ENCODE results near the gene NOP58. TPM values are rescaled to one million over a fixed set of nuclear protein-coding genes. Genes with fewer than 3 reads are reported as not detected.
A peak's percentile ranks its signal among the peaks of the same experiment; 100 is the strongest.

Gene NOP58
- total and polyA plus RNA-seq, 2 of the 4 experiments (the other 2 are of a cell fraction) = 45.3 to 54.0 TPM

GRCh38 chr2:202265467-202266277 lies at the start of gene NOP58 (continued):
- peak; percentile 57; the same call in 1 of the 2 replicates for TF ChIP-seq CEBPB (IDR thresholded peaks at IDR 0.05; ENCODE audit: low read depth, low read length)

GRCh38 chr2:202221873-202222272 lies 43.7 kb upstream of the NOP58 start:
- no CpG with 5 or more reads among the region's 1 CpG for WGBS, 2 experiments (ENCODE audit: extremely low coverage in 2 of 2, insufficient read length in 1 of 2)
- no TSS peak for BruUV-seq (replicated peaks)
- no peaks in the 10 kb centered on the region for H3K27me3 ChIP-seq (ENCODE audit: control insufficient read depth, insufficient read depth, low read length)
- H4K8ac ChIP-seq (ENCODE audit: low read depth in 2 of 2, low read length in 2 of 2) = no peak overlapping the region; a peak in 1 of 4 replicates
- H3K14ac ChIP-seq (replicated peaks; ENCODE audit: low read depth, low read length) = 0 out of 2 replicates have a peak overlapping the region, but pooled peaks have one; percentile 4
- H3K36me3 ChIP-seq (ENCODE audit: control insufficient read depth, insufficient read depth, low read length) = peaks cover 15% of the 10 kb centered on the region
- DNase-seq (peak; percentile 56), ATAC-seq (ENCODE audit: low read depth) (peak; percentile 98)
- POLR2A ChIA-PET (ENCODE audit: unreplicated experiment) = no interaction called here
- peak overlapping the region; percentile 62 for H3K4me2 ChIP-seq (ENCODE audit: low read depth, low read length)
- in situ Hi-C loops (cut with MboI; ENCODE audit: low sequenced_read_pairs) = no loop called here
- H2BK20ac ChIP-seq (ENCODE audit: low read depth, low read length) = no peak overlapping the region
- dilution Hi-C loops (cut with HindIII; ENCODE audit: low sequenced_read_pairs, unreplicated experiment) = no loop called here
- H3K79me1 ChIP-seq (ENCODE audit: low read depth in 1 of 2, low read length in 2 of 2) = peaks cover 10 to 65% of the 10 kb centered on the region in 2 experiments; a peak in 3 of 4 replicates
- intact Hi-C loops (cut with micrococcal nuclease) = no loop called here
- no peak overlapping the region for H3K4ac ChIP-seq (ENCODE audit: low read depth, low read length)
- no peak overlapping the region for H3K18ac ChIP-seq (ENCODE audit: low read depth, low read length)
- H2BK120ac ChIP-seq (ENCODE audit: low read depth, low read length) = no peak overlapping the region
- H3K27ac ChIP-seq (ENCODE audit: insufficient read depth, low read length) = peak overlapping the region; percentile 36; the same call in 1 of the 2 replicates
- no peak overlapping the region for H3K4me3 ChIP-seq (ENCODE audit: insufficient read depth, low read depth, low read length)
- no peak overlapping the region for H4K91ac ChIP-seq (ENCODE audit: insufficient read depth, low read depth, low read length)
- H2AK9ac ChIP-seq (replicated peaks; ENCODE audit: low read depth, low read length, poor library complexity) = no peak overlapping the region
- peak overlapping the region; percentile 4; the same call in 1 of the 2 replicates for H3K23ac ChIP-seq (ENCODE audit: low read depth, low read length)
- H4K20me1 ChIP-seq (ENCODE audit: insufficient read depth, low read length) = peaks cover 35% of the 10 kb centered on the region
- TF ChIP-seq SMC3 (IDR thresholded peaks at IDR 0.05; ENCODE audit: low read depth, low read length) = no peak
- no peak for TF ChIP-seq ELK1 (IDR thresholded peaks at IDR 0.05; ENCODE audit: borderline replicate concordance, low read depth, low read length)
- no peak for TF ChIP-seq RFX5 (IDR thresholded peaks at IDR 0.05; ENCODE audit: low read depth, low read length)
- no peak for TF ChIP-seq CHD1 (IDR thresholded peaks at IDR 0.05; ENCODE audit: low read depth, low read length)
- TF ChIP-seq FOS (IDR thresholded peaks at IDR 0.05; ENCODE audit: low read depth, low read length) = no peak
- TF ChIP-seq USF2 (IDR thresholded peaks at IDR 0.05; ENCODE audit: low read depth, low read length) = no peak
- TF ChIP-seq POLR2A (IDR thresholded peaks at IDR 0.05; ENCODE audit: low read depth, low read length) = no peak
- TF ChIP-seq CTCF (conservative IDR thresholded peaks at IDR 0.05; ENCODE audit: low read depth, low read length) = no peak
- no peak for TF ChIP-seq MXI1 (IDR thresholded peaks at IDR 0.05; ENCODE audit: borderline replicate concordance, low read depth, low read length)
- no peak for TF ChIP-seq BHLHE40 (IDR thresholded peaks at IDR 0.05; ENCODE audit: low read depth, low read length)
- no peak for TF ChIP-seq CEBPB (IDR thresholded peaks at IDR 0.05; ENCODE audit: low read depth, low read length)
- no peak for TF ChIP-seq MAFK (IDR thresholded peaks at IDR 0.05; ENCODE audit: low read depth, low read length)
- 0 out of 2 replicates have a peak overlapping the region, but pooled peaks have one; percentile 34 for H3K9ac ChIP-seq (ENCODE audit: low read depth, low read length)
- no peaks in the 10 kb centered on the region for H3K9me3 ChIP-seq (ENCODE audit: control insufficient read depth, insufficient read depth, low read length)
- peaks cover 4% of the 10 kb centered on the region for H3K4me1 ChIP-seq (ENCODE audit: control insufficient read depth, insufficient read depth, low read length)
- H2BK5ac ChIP-seq (ENCODE audit: low read depth, low read length, poor library complexity, severe bottlenecking) = peak overlapping the region; percentile 39
- H2AFZ ChIP-seq (replicated peaks; ENCODE audit: low read length, poor library complexity) = no peak overlapping the region
- H2AK5ac ChIP-seq (ENCODE audit: low read depth, low read length) = no peak overlapping the region
- CTCF ChIA-PET = no interaction called here
- no peak overlapping the region for H3K56ac ChIP-seq (ENCODE audit: extremely low read depth, insufficient read depth, low read length)
- no peak overlapping the region for H4K5ac ChIP-seq (ENCODE audit: low read depth, low read length)
- no peaks in the 10 kb centered on the region; the same call in 1 of the 2 replicates for H3K9me1 ChIP-seq (ENCODE audit: insufficient read depth, low read length)
- no peak overlapping the region for H2BK15ac ChIP-seq (ENCODE audit: low read depth, low read length)

Data from IMR-90 (cell line).